ENCODE data around the gene ZNF460. TPM values are rescaled to one million over a fixed set of nuclear protein-coding genes. Genes with fewer than 3 reads are reported as not detected.

Gene ZNF460
- total and polyA plus RNA-seq, 2 of the 4 experiments (the other 2 are of a cell fraction): 3.6 to 55.2 TPM

DNA sequence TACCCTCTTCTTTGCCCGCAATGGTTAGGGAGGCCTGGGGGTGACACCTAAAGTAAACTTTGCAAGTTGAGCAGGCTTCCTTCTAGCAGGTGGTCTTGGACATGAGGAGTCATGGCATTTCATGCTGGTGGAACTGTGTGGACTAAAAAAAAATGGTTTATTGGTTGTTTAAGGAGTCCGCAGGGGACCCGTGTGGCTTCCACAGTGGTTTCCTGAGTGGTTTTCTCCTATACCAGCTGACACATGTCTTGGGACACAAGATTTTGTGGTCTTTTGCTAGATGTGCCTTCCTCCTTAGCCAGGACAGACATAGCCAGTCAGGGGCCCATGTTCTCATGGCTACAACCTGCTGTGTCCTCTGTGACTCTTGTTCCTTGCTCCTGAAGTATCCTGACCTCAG is 41.5 kb downstream of the ZNF460 start:
- Histone ChIP-seq H2AK5ac (ENCODE audit: low read depth, low read length) (no peak overlapping the region; the same call in 1 of the 2 replicates), H2BK15ac (ENCODE audit: low read depth, low read length) (no peak overlapping the region), H4K8ac (ENCODE audit: low read depth in 2 of 2, low read length in 2 of 2) (no peak overlapping the region), H3K56ac (ENCODE audit: extremely low read depth, insufficient read depth, low read length) (no peak overlapping the region), H3K14ac (replicated peaks; ENCODE audit: low read depth, low read length) (no peak overlapping the region), H4K5ac (ENCODE audit: low read depth, low read length) (no peak overlapping the region), H3K9me3 (ENCODE audit: control insufficient read depth, insufficient read depth, low read length) (no peaks in the 10 kb centered on the region), H3K18ac (ENCODE audit: low read depth, low read length) (no peak overlapping the region), H3K4ac (ENCODE audit: low read depth, low read length) (no peak overlapping the region), H4K91ac (ENCODE audit: insufficient read depth, low read depth, low read length) (no peak overlapping the region), H3K27me3 (ENCODE audit: control insufficient read depth, insufficient read depth, low read length) (peaks cover 4% of the 10 kb centered on the region), H3K79me1 (ENCODE audit: low read depth in 1 of 2, low read length in 2 of 2) (peaks cover 16 to 52% of the 10 kb centered on the region in 2 experiments), H3K4me2 (ENCODE audit: low read depth, low read length) (peak overlapping the region; percentile 95), H2BK20ac (ENCODE audit: low read depth, low read length) (no peak overlapping the region), H4K20me1 (ENCODE audit: insufficient read depth, low read length) (0 out of 2 replicates have a peak, but pooled peaks cover 7% of the 10 kb centered on the region), H3K36me3 (ENCODE audit: control insufficient read depth, insufficient read depth, low read length) (peaks cover 25% of the 10 kb centered on the region), H3K4me3 (ENCODE audit: insufficient read depth, low read depth, low read length) (no peak overlapping the region), H3K23ac (ENCODE audit: low read depth, low read length) (peak overlapping the region; percentile 48), H2AK9ac (replicated peaks; ENCODE audit: low read depth, low read length, poor library complexity) (peak overlapping the region; percentile 60), H3K9ac (ENCODE audit: low read depth, low read length) (no peak overlapping the region; the same call in 1 of the 2 replicates), H2BK5ac (ENCODE audit: low read depth, low read length, poor library complexity, severe bottlenecking) (no peak overlapping the region), H2AFZ (replicated peaks; ENCODE audit: low read length, poor library complexity) (no peak overlapping the region), H2BK120ac (ENCODE audit: low read depth, low read length) (no peak overlapping the region), H3K27ac (ENCODE audit: insufficient read depth, low read length) (no peak overlapping the region), H3K4me1 (ENCODE audit: control insufficient read depth, insufficient read depth, low read length) (peaks cover 11% of the 10 kb centered on the region), H3K9me1 (ENCODE audit: insufficient read depth, low read length) (peaks cover 15% of the 10 kb centered on the region)
- no TSS peak for BruUV-seq (replicated peaks)
- dilution Hi-C loops (cut with HindIII; ENCODE audit: low sequenced_read_pairs, unreplicated experiment) (no loop called here), in situ Hi-C loops (cut with MboI; ENCODE audit: low sequenced_read_pairs) (no loop called here), intact Hi-C loops (cut with micrococcal nuclease) (no loop called here)
- DNase-seq (no peak), ATAC-seq (ENCODE audit: low read depth) (no peak)
- POLR2A ChIA-PET (ENCODE audit: unreplicated experiment): no interaction called here
- WGBS, 2 experiments (ENCODE audit: extremely low coverage in 2 of 2, insufficient read length in 1 of 2): no CpG with 5 or more reads among the region's 3 CpGs
- TF ChIP-seq MXI1 (IDR thresholded peaks at IDR 0.05; ENCODE audit: borderline replicate concordance, low read depth, low read length) (no peak), CEBPB (IDR thresholded peaks at IDR 0.05; ENCODE audit: low read depth, low read length) (no peak), RAD21 (IDR thresholded peaks at IDR 0.05; ENCODE audit: low read length) (no peak), MAZ (IDR thresholded peaks at IDR 0.05; ENCODE audit: borderline replicate concordance, low read depth, low read length) (no peak), NFE2L2 (IDR thresholded peaks at IDR 0.05; ENCODE audit: low read depth, low read length) (no peak), BHLHE40 (IDR thresholded peaks at IDR 0.05; ENCODE audit: low read depth, low read length) (no peak)
- TF ChIP-seq, protein P1, sequence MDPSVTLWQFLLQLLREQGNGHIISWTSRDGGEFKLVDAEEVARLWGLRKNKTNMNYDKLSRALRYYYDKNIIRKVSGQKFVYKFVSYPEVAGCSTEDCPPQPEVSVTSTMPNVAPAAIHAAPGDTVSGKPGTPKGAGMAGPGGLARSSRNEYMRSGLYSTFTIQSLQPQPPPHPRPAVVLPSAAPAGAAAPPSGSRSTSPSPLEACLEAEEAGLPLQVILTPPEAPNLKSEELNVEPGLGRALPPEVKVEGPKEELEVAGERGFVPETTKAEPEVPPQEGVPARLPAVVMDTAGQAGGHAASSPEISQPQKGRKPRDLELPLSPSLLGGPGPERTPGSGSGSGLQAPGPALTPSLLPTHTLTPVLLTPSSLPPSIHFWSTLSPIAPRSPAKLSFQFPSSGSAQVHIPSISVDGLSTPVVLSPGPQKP (IDR thresholded peaks at IDR 0.05; ENCODE audit: borderline replicate concordance, low read depth, low read length): no peak
- TF ChIP-seq, protein P2, sequence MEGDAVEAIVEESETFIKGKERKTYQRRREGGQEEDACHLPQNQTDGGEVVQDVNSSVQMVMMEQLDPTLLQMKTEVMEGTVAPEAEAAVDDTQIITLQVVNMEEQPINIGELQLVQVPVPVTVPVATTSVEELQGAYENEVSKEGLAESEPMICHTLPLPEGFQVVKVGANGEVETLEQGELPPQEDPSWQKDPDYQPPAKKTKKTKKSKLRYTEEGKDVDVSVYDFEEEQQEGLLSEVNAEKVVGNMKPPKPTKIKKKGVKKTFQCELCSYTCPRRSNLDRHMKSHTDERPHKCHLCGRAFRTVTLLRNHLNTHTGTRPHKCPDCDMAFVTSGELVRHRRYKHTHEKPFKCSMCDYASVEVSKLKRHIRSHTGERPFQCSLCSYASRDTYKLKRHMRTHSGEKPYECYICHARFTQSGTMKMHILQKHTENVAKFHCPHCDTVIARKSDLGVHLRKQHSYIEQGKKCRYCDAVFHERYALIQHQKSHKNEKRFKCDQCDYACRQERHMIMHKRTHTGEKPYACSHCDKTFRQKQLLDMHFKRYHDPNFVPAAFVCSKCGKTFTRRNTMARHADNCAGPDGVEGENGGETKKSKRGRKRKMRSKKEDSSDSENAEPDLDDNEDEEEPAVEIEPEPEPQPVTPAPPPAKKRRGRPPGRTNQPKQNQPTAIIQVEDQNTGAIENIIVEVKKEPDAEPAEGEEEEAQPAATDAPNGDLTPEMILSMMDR (conservative IDR thresholded peaks at IDR 0.05; ENCODE audit: low read depth, low read length): no peak
- CTCF ChIA-PET: interaction anchor here (0.7 kb wide), 1 partner anchor 11 kb away, joined by 3 read pairs; no protein-coding TSS in a partner anchor

Data from IMR-90 (cell line).